AG08396 (cell line): ENCODE results near the gene APLF.
"Not testable (repeated sequence)": the region's sequence is repeated elsewhere in the genome, so short reads cannot be mapped to it uniquely, and the experiment has no call there.

Source experiments
- DNase-seq: peaks from one replicate; pipeline ENCODE4 v3.0.0; 2012; ENCODE audit warnings: low spot score, mixed read lengths

Gene APLF

DNA sequence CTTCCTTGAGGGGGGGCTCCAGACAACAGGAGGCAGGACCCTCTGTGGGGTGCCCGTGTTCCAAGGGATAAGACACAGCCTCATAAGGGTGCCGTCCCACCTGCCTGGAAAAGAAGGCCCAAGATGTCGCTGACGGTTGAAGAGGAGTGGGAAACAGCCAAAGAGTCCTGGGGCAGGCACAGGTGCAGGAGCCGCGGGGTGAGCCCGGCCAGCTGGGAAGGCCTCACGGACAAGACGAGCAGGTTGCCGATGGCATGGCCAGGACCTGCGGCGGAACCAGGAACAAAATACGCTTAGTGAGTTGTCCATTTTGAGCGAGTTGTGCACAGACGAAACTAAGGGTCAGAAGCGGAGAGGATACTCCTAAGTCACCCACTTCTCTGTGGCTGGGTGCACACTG is 61.8 kb downstream of the APLF start:
- DNase-seq, result not testable (repeated sequence)

DNA sequence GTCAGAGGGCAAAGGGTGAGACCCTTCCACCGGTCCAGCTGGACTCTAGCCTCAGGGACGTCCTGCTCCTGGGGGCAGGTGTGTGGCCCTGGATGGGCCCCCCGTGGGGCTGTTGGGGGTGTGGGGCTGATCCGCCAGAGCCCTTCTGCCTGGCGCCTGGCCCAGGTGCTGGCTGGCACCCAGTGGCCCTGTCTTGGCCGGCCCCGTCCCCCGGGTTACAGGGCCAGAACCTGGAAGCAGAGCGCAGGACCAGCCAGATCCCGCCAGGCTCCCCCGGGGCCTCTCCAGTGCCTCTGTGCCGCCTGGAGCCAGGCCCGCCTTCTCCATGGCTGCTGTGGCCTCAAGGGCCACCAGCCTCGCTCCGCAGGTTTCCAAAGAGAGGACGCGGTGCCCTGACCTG is 62.3 kb downstream of the APLF start:
- not testable (repeated sequence) for DNase-seq

DNA sequence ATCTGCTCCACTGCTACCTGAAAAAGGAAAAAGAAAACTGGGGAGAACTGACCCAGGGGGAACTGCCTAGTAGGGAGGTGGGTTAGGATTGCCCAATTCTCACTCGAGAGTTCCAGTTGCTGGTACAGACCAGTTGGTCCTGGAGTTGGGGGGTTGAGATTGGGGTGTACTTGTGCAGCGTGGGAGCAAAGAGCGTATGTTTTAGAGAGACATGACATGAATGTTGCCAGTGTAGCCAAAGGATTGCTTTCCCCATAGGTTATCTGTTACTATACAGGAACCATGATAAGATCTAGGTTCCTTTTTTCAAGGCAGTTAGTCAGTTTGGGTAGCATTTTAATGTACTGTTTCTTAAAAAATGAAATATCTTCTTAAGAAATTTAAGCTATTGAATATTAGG is 68.6 kb downstream of the APLF start:
- no peak for DNase-seq

DNA sequence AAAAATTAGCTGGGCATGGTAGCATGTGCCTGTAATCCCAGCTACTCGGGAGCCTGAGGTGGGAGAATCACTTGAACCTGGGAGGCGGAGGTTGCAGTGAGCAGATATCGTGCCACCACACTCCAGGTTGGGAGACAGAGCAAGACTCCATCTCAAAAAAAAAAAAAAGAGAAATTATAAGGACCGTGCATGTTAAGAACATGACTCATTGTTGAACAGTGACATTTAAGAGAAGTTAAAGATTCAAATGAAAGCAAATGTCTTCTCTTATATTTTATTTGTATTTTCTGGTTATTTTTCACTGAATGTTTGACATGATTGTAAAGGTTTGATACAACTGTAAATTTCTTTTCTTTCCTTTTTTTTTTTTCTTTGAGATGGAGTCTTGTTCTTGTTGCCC is 69.6 kb downstream of the APLF start:
- DNase-seq, result no peak

DNA sequence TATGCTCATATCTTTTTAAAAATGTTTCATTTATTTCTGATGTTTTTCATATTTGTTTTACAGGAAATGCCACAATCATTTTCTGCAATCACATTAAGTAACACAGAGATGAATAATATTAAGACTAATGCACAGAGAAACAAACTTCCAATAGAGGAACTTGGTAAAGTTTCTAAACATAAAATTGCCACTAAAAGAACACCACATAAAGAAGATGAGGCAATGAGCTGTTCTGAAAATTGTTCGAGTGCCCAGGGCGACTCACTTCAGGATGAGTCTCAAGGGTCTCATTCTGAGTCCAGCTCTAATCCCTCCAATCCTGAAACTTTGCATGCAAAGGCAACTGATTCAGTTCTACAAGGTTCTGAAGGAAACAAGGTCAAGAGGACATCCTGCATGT is 70.4 kb downstream of the APLF start:
- no peak for DNase-seq

DNA sequence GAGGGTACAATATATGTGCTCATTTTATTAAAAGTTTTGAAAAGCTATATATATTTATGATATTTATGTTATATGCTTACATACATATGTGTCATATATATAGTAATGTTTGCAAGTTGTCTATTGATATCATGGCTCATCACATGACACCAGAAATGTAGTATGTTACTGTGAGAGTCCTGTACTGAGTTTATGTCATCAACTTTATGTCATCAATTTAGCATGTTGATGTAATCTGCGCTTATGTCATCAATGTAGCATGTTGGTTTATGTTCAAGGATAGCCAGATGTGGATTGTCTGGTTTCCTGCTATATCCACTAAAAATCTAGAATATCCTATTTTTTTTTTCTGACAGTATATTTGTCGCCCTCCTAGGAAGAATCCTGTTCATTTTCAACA is 77.4 kb downstream of the APLF start:
- DNase-seq, result no peak

DNA sequence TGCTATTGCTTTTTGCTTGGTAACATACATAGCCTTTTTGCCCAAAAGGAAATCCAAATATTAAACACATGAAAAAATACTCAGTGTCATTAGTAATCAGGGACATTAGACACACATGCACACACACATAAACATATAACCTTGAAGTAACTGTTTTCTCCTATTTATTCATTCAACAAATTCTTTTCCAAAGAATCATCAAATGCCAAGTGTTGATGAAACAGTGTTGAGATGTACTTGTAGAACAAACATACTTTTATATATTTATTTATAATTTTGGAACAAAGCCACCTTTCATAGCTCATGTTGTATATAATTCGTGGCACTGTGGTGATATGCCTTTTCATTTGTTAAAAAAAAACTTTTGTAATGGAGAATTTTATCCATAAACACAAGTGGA is 81.0 kb downstream of the APLF start:
- no peak for DNase-seq

DNA sequence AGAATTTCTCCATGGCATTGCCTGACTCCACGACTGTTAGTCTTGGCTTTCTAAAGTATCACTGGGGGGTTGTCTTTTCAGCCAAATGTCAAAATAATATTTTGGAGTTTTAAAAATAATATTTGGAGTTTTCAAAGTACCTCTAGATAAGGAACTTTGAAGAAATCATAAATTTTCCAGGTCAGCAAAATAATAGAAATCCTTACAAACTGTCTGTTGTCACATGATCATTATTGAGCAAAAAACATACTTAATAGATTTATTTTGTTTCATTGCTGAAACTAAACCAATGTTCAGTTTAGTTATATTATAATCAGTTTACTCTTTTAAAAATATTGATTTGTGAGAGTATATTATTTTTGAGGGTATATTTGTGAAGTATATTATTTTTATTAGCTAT is 85.7 kb downstream of the APLF start:
- no peak for DNase-seq

DNA sequence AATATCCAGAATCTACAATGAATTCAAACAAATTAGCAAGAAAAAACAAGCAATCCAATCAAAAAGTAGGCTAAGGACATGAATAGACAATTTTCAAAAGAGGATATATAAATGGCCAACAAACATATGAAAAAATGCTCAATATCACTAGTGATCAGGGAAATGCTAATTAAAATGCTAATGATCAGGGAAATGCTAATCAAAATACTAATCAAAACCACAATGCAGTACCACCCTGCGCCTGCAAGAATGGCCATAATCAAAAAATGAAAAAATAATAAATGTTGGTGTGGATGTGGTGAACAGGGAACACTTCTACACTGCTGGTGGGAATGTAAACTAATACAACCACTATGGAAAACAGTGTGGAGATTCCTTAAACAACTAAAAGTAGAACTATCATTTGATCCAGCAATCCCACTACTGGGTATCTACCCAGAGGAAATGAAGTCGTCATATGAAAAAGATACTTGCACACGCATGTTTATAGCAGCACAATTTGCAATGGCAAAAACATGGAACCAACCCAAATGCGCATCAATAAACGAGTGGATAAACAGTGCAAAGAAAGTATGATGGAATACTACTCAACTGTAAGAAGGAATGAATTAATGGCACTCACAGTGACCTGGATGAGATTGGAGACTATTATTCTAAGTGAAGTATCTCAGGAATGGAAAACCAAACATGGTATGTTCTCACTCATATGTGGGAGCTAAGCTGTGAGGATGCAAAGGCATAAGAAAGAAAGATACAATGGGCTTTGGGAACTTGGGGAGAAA is 88.2 kb downstream of the APLF start:
- DNase-seq, result not testable (repeated sequence)

DNA sequence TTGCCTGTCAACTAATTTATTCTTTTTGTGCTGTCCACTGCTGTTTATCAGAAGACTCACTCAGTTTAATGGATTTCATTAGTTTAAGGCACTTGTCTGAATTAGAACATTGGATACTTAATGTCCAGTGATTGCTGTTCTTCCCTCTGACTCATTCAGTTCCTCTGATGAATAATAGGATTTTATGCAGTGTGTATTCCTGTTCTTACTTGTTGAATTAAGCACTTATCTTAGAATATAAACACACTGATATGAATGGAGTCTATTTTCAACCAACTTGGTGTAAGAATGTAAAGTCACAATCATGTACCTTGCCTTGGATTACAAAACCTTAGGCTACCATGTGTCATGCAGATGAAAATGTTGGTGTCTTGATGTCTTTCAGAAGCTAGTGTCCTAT is 89.0 kb downstream of the APLF start:
- no peak for DNase-seq

DNA sequence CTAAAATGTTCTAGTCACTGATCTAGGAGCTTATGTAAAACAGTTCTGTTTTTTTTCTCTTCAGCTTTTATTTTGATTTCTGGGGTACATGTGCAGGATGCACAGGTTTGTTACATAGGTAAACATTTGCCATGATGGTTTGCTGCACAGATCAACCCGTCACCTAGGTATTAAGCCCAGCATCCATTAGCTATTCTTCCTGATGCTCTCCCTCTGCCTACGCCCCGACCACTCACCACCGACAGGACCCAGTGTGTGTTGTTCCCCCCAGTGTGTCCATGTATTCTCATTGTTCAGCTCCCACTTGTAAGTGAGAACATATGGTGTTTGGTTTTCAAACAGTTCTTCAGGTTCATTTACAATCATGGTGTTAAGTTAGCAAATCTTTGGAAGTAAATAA is 91.2 kb downstream of the APLF start:
- no peak for DNase-seq

DNA sequence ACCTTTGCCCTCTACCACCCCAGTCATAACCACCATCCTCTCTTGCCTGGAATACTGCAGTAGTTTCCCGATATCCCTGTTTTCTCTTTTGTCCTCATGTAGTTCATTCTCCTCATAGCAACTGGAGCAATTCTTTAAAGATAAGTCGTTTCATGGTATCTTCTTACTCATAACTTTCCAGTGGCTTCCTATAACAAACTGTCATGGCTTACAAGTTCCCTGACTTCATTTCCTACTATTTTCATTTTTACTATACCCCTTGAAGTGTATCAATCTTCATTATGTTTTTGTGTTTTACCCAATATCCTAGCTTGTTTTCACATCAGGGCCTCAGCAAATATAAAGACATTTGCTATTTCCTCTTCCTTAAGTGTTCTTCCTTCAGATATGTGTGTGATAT is 92.3 kb downstream of the APLF start:
- no peak for DNase-seq

DNA sequence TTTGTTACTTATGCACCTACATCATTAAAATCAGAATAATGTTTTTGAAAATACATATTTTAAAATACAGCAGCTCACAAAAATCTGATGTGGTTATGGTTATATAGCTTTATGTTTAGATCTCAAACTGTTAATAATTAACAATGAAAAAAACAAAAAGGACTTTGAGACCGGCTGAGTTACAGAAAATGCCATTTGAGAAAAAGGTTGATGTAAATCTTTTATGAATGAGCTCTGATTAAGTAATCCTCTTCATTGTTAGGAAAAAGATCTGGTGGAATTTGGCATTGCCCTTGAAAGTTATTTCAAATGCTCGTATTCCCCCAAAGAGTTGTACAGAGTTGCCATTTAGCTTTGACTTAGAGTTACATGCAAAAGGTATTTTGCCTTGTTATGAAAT is 93.2 kb downstream of the APLF start:
- no peak for DNase-seq

DNA sequence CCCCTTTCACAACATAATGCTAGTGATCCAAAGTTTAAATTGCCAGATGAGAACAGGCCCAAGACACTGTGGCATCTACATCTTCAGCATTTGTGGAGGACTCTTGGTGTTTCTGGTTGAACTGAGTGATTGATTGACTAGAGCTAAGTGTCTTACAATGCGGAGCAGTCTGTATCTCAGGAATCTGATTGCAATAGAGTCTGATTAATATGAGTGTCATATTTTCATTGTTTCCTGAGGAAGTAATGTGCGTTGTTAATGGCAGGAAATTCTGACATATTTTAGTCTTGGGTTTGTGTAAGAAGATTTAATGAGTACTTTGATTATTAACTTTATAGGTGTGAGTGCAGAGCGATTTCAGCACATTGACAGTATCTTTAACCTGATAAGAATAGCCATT is 94.0 kb downstream of the APLF start:
- no peak for DNase-seq

DNA sequence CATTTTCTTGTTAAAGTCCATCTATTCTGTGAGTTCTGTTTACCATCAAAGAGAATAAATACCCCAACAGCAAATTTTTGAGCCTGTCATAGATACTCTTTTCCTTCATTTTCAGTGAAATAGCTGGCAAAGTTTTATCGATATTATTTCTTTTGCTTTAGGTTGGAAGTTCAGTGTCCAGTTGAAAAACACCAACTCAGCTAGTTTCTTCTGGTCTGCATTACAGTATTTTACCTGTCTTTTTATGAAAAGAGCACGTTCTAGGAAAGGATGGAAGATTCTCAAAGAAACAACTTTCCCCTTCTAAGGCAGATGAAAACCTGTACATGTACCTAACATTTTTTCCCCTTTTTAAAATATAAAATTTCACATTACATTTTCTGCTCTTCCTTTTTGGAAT is 95.5 kb downstream of the APLF start:
- DNase-seq, result no peak

DNA sequence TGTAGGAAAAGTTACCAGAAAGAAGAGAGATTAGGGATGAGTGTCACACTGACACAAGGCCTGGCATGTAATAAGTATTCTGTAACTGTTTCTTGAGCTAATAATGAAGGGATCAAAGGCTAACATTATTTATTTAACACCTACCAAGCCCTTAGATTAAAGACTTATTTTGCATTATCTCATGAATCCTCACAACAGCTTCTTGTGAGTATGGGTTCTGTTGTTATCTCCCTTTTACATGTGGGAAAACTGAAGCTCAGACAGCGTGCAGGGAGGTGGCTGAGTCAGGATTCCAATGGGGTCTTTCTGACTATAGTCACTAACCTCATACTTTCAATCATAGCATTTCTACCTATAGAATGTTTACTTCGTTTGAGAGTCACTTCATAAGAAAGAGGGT is 97.0 kb downstream of the APLF start:
- no peak for DNase-seq

DNA sequence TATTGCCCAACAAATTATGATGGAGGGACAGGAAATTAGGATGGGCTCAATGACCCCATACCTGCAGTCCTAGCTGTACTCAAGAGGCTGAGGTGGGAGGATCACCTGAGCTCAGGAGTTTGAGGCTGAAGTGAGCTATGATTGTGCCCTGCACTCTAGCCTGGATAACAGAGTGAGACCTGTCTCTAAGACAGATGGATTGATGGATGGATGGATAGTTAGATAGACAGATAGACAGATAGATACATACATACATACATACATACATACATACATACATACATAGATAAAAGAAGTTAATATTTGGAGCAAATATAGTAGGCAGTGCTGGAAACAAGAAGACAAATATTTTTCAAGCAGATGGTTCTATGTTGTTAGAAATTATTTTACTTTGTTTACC is 97.9 kb downstream of the APLF start:
- no peak for DNase-seq

DNA sequence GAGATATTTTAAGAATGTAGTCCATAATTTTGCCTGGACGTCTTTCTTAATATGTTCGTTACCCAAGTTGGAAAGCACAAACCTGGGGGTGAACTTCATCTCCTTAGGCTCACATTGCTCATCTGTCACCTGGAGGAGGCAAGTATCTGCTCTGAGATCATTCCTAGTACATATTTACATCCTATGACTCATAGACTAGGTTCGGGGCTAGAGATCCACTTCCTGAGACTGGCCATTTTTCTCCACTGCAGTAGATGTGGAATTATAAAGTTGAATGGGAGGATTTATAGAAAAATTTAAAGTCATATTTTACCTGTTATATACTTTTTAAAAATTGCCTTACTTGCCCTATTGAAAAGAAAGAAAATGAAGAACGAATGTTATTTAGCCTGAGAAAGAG is 98.5 kb downstream of the APLF start:
- no peak for DNase-seq

DNA sequence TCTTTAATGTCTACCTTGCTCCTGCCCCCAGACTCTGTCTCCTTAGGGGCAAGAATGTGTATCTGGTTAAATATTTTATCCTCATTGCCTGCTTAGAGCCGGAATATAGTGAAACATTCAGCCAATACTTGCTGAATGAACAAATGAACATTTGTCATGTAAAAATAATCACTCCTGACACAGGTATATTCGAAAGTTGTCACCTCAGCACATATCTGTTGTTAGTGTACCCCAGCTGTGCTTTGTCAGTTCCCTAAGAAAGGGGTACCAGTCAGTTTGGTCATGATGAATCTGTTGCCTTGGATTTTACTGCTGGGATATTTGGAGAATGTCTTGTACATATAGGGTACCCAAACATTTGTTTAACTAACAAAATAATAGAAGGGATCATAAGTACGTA is 99.0 kb downstream of the APLF start:
- DNase-seq, result no peak

DNA sequence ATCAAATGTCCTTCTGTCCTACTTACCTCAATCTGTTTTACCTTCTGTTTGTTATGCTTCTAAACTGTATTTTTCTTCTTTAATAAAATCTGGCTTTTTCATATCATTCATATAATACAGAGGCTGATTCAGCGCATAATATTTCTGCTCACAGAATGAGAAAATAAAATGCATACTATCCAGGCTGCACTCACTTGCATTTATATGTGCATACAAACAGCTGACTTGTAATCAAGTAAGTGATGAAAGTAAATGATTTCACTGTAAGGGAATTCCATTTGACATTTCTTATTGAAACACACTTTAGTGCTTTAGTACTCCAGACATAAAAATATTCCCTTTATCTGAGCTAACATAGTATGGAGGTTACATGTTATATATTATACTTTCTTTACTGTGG is 100.7 kb downstream of the APLF start:
- DNase-seq, result no peak

DNA sequence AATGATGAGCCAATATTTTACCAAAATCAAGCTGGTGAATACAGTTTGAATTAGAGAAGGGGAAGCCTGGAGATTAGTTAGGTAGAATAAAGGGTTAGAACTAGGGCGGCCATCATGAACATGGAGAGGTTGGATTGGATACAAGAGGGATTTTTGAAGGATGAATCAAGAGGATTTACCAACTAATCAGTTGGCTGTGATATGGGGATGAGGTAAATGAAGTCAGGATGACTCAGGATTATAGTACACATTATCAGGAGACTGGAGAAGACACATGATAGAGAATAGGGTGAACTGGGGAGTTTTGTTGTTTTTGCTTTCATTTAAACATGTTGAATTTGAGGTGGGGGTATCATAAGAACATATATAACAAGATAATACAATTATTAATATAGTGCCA is 102.2 kb downstream of the APLF start:
- peak; percentile 10 for DNase-seq

DNA sequence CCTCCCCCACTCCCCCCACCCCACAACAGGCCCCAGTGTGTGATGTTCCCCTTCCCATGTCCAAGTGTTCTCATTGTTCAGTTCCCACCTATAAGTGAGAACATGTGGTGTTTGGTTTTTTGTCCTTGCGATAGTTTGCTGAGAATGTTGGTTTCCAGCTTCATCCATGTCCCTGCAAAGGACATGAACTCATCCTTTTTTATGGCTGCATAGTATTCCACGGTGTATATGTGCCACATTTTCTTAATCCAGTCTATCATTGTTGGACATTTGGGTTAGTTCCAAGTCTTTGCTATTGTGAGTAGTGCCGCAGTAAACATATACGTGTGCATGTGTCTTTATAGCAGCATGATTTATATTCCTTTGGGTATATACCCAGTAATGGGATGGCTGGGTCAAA is 103.0 kb downstream of the APLF start:
- DNase-seq, result not testable (repeated sequence)

DNA sequence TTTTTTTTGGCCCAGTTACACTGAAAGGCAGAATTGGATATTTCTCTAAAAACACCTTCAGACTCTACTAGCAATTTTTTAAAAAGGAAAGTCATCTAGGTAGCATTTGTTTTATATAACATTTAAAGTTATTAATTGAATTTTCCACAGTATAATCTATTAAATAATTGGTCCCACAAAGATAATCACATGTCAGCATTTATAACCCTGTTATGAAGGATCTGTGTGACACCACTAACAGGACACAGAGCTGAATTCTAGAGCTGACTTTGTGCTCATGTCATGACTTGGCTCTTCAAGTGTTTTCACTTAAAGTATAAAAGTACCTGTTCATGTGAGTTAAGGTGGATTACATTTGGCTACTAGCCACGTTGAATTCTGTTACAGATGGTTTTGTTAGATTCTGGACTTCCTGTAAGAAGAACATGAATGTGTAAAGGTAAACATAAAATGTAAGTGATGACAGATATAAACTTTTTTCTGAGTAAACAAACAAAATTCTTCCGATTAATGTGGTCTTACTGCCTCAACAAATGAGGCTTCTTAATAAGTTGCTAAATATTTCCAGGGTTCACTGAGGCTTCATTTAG is 106.9 kb downstream of the APLF start:
- DNase-seq, result no peak

DNA sequence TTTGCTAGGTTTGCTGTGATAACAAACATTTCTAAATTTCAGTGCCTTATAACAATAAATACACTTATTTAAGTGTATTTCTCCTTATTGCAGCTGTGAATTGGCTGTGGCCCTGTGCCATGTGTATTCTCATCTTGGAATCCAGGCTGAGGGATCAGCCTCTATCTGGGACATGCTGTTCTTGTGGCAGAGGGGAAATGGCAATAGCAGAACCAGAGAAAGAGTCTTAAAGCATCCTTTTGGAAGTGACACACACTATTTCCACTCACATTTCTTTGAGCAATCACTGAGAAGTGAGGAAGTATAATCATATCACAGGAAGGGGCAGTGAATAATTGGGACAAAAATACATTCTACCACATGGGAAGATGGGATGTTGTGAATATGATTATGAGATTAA is 109.8 kb downstream of the APLF start:
- DNase-seq, result no peak
